ENCODE results near the gene FTO. TPM values are rescaled to one million over a fixed set of nuclear protein-coding genes. Genes with fewer than 3 reads are reported as not detected.

FTO gene
- total RNA-seq, 4 donors from 2014 or later, result 125 to 182 (median 164) TPM

DNA sequence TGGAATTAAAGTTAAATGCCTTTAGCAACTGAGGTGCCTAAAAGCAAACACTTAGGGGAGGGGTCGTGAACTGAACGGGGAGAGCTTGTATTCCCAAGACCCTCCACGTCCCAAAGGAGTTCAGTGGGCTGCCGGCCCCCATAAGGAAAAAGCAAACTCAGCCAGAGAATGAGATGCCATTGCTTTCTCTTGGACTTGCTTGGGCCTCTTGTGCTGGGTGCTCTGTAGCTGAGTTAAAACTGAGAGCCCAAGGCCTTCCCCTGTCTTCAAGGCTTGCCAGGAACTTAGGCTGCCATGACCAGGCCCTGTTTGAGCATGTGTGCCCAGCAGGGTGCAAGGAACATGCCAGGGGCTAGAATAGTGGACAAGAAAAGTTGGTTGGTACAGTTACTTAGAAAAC, 382.8 kb downstream of the FTO start:
- WGBS, 2 donors, result 83 to 90% methylated on average over 4 of the region's 4 CpGs

GRCh38 chr16:54090602-54091001, 386.6 kb downstream of the FTO start:
- Histone ChIP-seq H3K4me1 (no peaks in the 10 kb centered on the region), H3K27me3 (no peaks in the 10 kb centered on the region), H3K27ac (no peak overlapping the region), H3K9me3 (no peaks in the 10 kb centered on the region), H3K36me3 (no peaks in the 10 kb centered on the region), H3K4me3 (replicated peaks in 1 of 3) (no peak overlapping the region)
- no peak for DNase-seq
- 95 to 97% methylated on average over 6 of the region's 6 CpGs for whole genome bisulfite sequencing, 2 donors
- TF ChIP-seq, protein P1, sequence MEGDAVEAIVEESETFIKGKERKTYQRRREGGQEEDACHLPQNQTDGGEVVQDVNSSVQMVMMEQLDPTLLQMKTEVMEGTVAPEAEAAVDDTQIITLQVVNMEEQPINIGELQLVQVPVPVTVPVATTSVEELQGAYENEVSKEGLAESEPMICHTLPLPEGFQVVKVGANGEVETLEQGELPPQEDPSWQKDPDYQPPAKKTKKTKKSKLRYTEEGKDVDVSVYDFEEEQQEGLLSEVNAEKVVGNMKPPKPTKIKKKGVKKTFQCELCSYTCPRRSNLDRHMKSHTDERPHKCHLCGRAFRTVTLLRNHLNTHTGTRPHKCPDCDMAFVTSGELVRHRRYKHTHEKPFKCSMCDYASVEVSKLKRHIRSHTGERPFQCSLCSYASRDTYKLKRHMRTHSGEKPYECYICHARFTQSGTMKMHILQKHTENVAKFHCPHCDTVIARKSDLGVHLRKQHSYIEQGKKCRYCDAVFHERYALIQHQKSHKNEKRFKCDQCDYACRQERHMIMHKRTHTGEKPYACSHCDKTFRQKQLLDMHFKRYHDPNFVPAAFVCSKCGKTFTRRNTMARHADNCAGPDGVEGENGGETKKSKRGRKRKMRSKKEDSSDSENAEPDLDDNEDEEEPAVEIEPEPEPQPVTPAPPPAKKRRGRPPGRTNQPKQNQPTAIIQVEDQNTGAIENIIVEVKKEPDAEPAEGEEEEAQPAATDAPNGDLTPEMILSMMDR (IDR thresholded peaks at IDR 0.05), result no peak
- TF ChIP-seq POLR2A (IDR thresholded peaks at IDR 0.05), result no peak
- intact Hi-C loops (cut with DNase I), result no loop called here

More for the DNA sequence above, 382.8 kb downstream of the FTO start:
- Histone ChIP-seq H3K27me3 (no peaks in the 10 kb centered on the region), H3K4me1 (no peaks in the 10 kb centered on the region), H3K36me3 (no peaks in the 10 kb centered on the region), H3K9me3 (no peaks in the 10 kb centered on the region), H3K27ac (no peak overlapping the region), H3K4me3 (replicated peaks in 1 of 3) (no peak overlapping the region)
- TF ChIP-seq POLR2A (IDR thresholded peaks at IDR 0.05), result no peak
- TF ChIP-seq, protein P1 (IDR thresholded peaks at IDR 0.05), result no peak
- intact Hi-C loops (cut with DNase I), result no loop called here
- DNase-seq, result no peak

DNA sequence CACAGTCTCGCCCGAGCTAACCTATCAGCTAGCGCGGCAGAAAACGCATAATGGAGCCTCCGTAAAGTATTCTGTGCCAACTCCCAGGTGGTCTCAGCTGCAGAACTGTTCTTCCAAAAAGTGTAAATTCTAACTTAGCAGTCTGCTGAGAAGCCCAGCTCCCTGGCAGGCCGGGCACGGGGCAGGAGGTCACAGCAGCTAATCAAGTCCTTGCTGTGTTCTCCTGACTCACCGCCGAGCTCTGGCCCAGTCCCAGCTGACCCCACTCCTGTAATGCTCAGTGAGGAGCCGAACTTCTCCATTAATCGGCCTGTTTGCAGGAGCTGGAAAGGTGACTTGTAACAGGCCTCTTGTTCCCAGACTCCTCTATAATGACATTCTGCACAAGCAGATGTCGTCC, 389.3 kb downstream of the FTO start:
- 88 to 92% methylated on average over 13 of the region's 13 CpGs for WGBS, 2 donors
- H3K27ac ChIP-seq, result no peak overlapping the region

GRCh38 chr16:54094641-54095040, 390.7 kb downstream of the FTO start:
- Histone ChIP-seq H3K27me3 (no peaks in the 10 kb centered on the region), H3K4me3 (replicated peaks in 1 of 3) (no peak overlapping the region), H3K9me3 (no peaks in the 10 kb centered on the region), H3K36me3 (no peaks in the 10 kb centered on the region), H3K4me1 (no peaks in the 10 kb centered on the region), H3K27ac (no peak overlapping the region)
- TF ChIP-seq, protein P1 (IDR thresholded peaks at IDR 0.05), result no peak
- no peak for TF ChIP-seq POLR2A (IDR thresholded peaks at IDR 0.05)
- intact Hi-C loops (cut with DNase I), result no loop called here
- 95 to 97% methylated on average over 10 of the region's 10 CpGs for WGBS, 2 donors
- no peak for DNase-seq

More for the DNA sequence above, 389.3 kb downstream of the FTO start:
- Histone ChIP-seq H3K9me3 (no peaks in the 10 kb centered on the region), H3K4me3 (replicated peaks in 1 of 3) (no peak overlapping the region), H3K36me3 (no peaks in the 10 kb centered on the region), H3K27me3 (no peaks in the 10 kb centered on the region), H3K4me1 (no peaks in the 10 kb centered on the region)
- intact Hi-C loops (cut with DNase I), result no loop called here
- DNase-seq, result no peak
- TF ChIP-seq POLR2A (IDR thresholded peaks at IDR 0.05), result no peak
- TF ChIP-seq, protein P1 (IDR thresholded peaks at IDR 0.05), result no peak

- no peak for DNase-seq
- no peaks in the 10 kb centered on the region for H3K4me1 ChIP-seq
- WGBS, 2 donors, result 92 to 97% methylated on average over 2 of the region's 2 CpGs
- intact Hi-C loops (cut with DNase I), result no loop called here
- H3K9me3 ChIP-seq, result no peaks in the 10 kb centered on the region
- no peak for TF ChIP-seq POLR2A (IDR thresholded peaks at IDR 0.05)
- TF ChIP-seq, protein P1 (IDR thresholded peaks at IDR 0.05), result no peak
- no peaks in the 10 kb centered on the region for H3K27me3 ChIP-seq
- no peak overlapping the region for H3K27ac ChIP-seq
- H3K4me3 ChIP-seq (replicated peaks in 1 of 3), result no peak overlapping the region
- no peaks in the 10 kb centered on the region for H3K36me3 ChIP-seq
Observed at GRCh38 chr16:54096607-54097006, 392.7 kb downstream of the FTO start.

All from thyroid gland (tissue), 4 donors.